Measurements from ENCODE around the gene CLDN1.

DNA sequence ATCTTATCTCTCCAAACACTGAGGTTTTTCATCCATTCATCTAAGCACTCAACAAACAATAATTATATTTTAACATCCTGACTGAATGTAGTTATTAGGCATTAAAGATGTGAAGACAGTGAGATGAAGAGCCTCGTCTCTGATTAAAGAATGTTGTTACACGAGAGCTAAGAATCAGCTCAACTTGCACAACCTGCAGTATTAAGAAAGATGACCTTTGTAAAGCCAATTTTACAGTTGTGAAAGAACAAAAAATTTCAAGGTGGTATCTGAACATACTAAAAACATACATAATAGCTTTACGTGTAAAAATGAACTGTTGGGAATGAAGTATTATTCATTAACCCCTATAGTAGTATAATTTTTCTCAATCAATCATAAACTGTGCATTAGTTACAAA lies 12.8 kb downstream of the CLDN1 start:
- TF ChIP-seq, protein P1, sequence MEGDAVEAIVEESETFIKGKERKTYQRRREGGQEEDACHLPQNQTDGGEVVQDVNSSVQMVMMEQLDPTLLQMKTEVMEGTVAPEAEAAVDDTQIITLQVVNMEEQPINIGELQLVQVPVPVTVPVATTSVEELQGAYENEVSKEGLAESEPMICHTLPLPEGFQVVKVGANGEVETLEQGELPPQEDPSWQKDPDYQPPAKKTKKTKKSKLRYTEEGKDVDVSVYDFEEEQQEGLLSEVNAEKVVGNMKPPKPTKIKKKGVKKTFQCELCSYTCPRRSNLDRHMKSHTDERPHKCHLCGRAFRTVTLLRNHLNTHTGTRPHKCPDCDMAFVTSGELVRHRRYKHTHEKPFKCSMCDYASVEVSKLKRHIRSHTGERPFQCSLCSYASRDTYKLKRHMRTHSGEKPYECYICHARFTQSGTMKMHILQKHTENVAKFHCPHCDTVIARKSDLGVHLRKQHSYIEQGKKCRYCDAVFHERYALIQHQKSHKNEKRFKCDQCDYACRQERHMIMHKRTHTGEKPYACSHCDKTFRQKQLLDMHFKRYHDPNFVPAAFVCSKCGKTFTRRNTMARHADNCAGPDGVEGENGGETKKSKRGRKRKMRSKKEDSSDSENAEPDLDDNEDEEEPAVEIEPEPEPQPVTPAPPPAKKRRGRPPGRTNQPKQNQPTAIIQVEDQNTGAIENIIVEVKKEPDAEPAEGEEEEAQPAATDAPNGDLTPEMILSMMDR (IDR thresholded peaks at IDR 0.05), result no peak
- no peak for TF ChIP-seq POLR2A (IDR thresholded peaks at IDR 0.05)
